ENCODE results near the gene MDC1.
A peak's percentile ranks its signal among the peaks of the same experiment; 100 is the strongest.

Gene MDC1

GRCh38 chr6:30700340-30700739 is 16.7 kb downstream of the MDC1 start:
- H4K20me1 ChIP-seq (ENCODE audit: insufficient read depth, low read length, poor library complexity, severe bottlenecking) = no peaks in the 10 kb centered on the region
- no peaks in the 10 kb centered on the region for H3K79me2 ChIP-seq (ENCODE audit: insufficient read depth, low read length)
- no peaks in the 10 kb centered on the region for H3K9me2 ChIP-seq (replicated peaks; ENCODE audit: low read depth, low read length)
- H2AFZ ChIP-seq (ENCODE audit: low read length) = no peak overlapping the region
- no peaks in the 10 kb centered on the region for H3F3A ChIP-seq (ENCODE audit: low read depth)
- no peaks in the 10 kb centered on the region for H3K27me3 ChIP-seq (ENCODE audit: insufficient read depth, low read length, poor library complexity, severe bottlenecking)
- no peak for TF ChIP-seq CTCF (conservative IDR thresholded peaks at IDR 0.05; ENCODE audit: low read length)
- TF ChIP-seq EZH2phosphoT487 (IDR thresholded peaks at IDR 0.05; ENCODE audit: borderline replicate concordance) = no peak
- no peak overlapping the region for H3K4me2 ChIP-seq (ENCODE audit: low read depth, low read length, poor library complexity, severe bottlenecking)
- H3K4me3 ChIP-seq (ENCODE audit: low read length, poor library complexity, severe bottlenecking) = no peak overlapping the region
- H3K9ac ChIP-seq (ENCODE audit: low read depth, low read length, poor library complexity, severe bottlenecking) = no peak overlapping the region
- no peaks in the 10 kb centered on the region for H3K4me1 ChIP-seq (ENCODE audit: insufficient read depth, low read length, poor library complexity, severe bottlenecking)
- peaks cover 21% of the 10 kb centered on the region; the same call in 1 of the 2 replicates for H3K36me3 ChIP-seq (ENCODE audit: insufficient read depth, low read length)
- H3K9me3 ChIP-seq (ENCODE audit: insufficient read depth, low read depth, low read length) = no peaks in the 10 kb centered on the region

DNA sequence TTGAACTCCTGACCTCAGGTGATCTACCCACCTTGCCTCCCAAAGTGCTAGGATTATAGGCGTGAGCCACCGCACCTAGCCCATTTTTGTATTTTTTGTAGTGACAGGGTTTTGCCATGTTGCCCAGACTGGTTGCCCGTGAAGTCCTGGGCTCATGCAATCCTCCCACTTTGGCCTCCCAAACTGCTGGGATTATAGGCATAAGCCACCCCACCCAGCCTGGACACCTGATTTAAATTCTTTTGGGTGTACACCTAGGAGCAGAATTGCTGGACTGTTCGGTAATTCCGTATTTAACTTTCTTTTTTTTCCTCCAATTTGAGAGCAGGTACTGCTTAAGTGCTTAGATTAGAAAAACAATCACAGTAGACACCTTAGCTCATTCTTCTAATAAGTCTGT is 20.6 kb downstream of the MDC1 start:
- Histone ChIP-seq H3K9me3 (ENCODE audit: insufficient read depth, low read depth, low read length) (no peaks in the 10 kb centered on the region), H3K36me3 (ENCODE audit: insufficient read depth, low read length) (peaks cover 6% of the 10 kb centered on the region; the same call in 1 of the 2 replicates), H4K20me1 (ENCODE audit: insufficient read depth, low read length, poor library complexity, severe bottlenecking) (no peaks in the 10 kb centered on the region), H3K4me2 (ENCODE audit: low read depth, low read length, poor library complexity, severe bottlenecking) (no peak overlapping the region), H3K79me2 (ENCODE audit: insufficient read depth, low read length) (no peaks in the 10 kb centered on the region), H2AFZ (ENCODE audit: low read length) (no peak overlapping the region), H3K9ac (ENCODE audit: low read depth, low read length, poor library complexity, severe bottlenecking) (no peak overlapping the region), H3K27me3 (ENCODE audit: insufficient read depth, low read length, poor library complexity, severe bottlenecking) (no peaks in the 10 kb centered on the region), H3K9me2 (replicated peaks; ENCODE audit: low read depth, low read length) (no peaks in the 10 kb centered on the region), H3F3A (ENCODE audit: low read depth) (no peaks in the 10 kb centered on the region), H3K4me3 (ENCODE audit: low read length, poor library complexity, severe bottlenecking) (no peak overlapping the region), H3K4me1 (ENCODE audit: insufficient read depth, low read length, poor library complexity, severe bottlenecking) (peaks cover under 1% of the 10 kb centered on the region)
- TF ChIP-seq CTCF (conservative IDR thresholded peaks at IDR 0.05; ENCODE audit: low read length) (no peak), EZH2phosphoT487 (IDR thresholded peaks at IDR 0.05; ENCODE audit: borderline replicate concordance) (no peak)

DNA sequence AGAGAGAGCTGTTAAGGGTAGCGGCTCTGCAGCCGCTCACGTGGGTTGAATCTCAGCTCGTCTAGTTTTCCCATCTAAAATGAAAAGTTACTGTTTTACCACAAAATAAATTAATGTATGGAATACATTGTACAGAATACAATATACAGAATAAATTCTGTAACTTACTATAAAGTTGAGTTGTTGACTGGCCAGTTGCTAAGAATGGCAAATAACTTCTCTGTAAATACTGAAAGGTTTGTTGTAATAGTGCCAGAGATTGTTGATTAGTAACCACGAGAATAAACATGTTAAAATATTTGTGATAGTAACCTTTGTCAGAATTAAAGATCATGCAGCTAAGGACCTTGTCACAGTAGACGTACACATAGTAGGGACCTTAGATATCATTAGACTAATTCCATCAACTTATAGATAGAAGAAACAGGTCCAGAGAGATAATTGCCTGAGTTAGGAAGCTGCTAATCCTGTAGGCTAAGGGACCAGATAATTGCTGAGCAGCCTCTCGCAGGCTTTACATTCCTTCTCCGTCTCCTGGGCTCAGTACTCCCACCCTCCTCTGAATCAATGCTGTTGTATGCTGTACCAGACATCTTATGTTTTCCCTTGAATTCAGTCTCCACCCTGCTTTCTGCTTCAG is 25.8 kb downstream of the MDC1 start:
- Histone ChIP-seq H3K9me2 (replicated peaks; ENCODE audit: low read depth, low read length) (no peaks in the 10 kb centered on the region), H2AFZ (ENCODE audit: low read length) (peak overlapping the region; percentile 94)
- TF ChIP-seq EZH2phosphoT487 (IDR thresholded peaks at IDR 0.05; ENCODE audit: borderline replicate concordance) (no peak), CTCF (conservative IDR thresholded peaks at IDR 0.05; ENCODE audit: low read length) (no peak)

More for the DNA sequence above, 25.8 kb downstream of the MDC1 start:
- Histone ChIP-seq H3K36me3 (ENCODE audit: insufficient read depth, low read length) (no peaks in the 10 kb centered on the region), H3K4me1 (ENCODE audit: insufficient read depth, low read length, poor library complexity, severe bottlenecking) (peaks cover 36% of the 10 kb centered on the region), H3K4me3 (ENCODE audit: low read length, poor library complexity, severe bottlenecking) (peak overlapping the region; percentile 97), H4K20me1 (ENCODE audit: insufficient read depth, low read length, poor library complexity, severe bottlenecking) (peaks cover under 1% of the 10 kb centered on the region), H3K27me3 (ENCODE audit: insufficient read depth, low read length, poor library complexity, severe bottlenecking) (no peaks in the 10 kb centered on the region), H3F3A (ENCODE audit: low read depth) (no peaks in the 10 kb centered on the region), H3K4me2 (ENCODE audit: low read depth, low read length, poor library complexity, severe bottlenecking) (peak overlapping the region; percentile 97), H3K9me3 (ENCODE audit: insufficient read depth, low read depth, low read length) (no peaks in the 10 kb centered on the region), H3K79me2 (ENCODE audit: insufficient read depth, low read length) (peaks cover 42% of the 10 kb centered on the region), H3K9ac (ENCODE audit: low read depth, low read length, poor library complexity, severe bottlenecking) (peak overlapping the region; percentile 96)

All from Loucy (cell line).